Measurements from ENCODE around the gene MALAT1.

MALAT1 gene

DNA sequence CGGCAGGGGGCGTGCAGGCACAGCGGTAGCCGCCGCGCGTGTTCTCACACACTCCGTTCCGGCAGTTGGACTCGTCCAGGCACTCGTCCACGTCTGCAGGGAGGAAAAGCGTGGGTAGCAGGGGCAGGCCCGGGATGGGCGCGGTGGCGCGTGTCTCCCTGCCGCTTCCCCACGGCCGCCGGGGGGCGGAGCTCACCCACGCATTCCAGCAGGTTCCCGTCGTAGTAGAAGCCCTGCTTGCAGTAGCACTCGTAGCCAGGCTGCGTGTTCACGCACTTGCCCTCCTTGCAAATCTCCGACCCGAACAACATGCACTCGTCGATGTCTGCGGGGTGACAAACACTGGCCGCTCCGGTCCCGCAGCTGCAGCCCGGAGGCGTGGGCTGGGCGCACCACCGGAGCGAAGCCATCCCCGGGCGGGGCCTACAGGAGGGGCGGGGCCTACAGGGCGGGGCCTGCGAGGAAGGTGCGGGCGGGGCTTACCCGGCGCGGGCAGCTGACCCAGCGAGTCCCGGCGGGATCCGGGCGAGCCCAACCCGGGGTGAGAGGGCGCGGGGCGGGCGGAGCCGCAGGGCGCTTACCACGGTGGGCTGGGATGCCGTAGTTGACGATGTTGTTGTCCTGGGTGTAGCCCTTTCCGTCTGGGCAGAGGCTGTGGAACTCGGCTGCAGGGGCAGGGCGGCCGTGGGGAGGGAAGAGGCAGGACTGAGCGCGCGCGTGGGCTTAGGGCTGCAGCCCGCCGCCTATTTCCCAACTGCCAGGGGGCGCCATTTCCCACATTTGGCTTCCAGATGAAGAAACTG is 41.6 kb downstream of the MALAT1 start:
- peak; percentile 77 for DNase-seq

DNA sequence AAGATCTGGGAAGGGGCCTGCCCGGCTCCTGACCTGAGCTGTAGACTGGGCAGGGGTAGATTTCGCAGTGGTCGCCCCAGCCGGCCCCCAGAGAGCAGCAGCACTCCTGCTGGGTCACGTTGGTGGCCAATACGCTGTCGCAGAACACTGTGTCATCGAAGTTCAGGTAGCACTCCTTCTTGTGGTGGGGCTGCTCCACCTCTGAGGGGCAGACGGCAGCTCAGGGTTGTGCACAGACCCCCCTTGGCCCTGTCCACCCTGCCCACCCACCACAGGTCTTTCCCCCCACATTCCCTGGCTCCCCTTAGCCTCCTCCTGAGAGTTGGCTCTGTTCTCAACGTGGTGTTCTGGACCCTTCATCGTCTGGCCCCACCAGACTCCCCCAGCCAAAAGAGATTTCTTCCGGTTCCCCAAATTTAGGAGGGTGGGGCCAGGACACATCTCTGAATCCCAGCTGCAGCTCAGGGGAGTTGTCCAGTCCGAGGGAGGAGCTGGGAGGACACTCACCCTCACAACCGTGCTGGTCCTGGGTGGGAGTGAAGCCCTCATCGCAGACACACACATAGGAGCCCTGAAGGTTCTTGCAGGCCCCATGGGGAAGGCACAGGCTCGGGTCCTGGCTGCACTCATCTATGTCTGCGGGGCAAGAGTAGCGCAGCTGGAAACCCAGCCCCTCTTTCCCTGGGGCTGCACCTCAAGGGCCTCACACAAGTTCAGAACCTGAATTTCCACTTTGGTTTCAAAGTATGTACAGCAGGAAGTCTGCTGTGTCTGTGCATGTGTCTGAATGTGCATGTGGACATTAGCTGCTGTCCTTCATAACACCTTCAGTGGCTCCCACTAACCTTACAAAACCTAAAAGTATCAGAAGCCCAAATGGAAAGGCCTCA is 42.5 kb downstream of the MALAT1 start:
- DNase-seq: no peak

DNA sequence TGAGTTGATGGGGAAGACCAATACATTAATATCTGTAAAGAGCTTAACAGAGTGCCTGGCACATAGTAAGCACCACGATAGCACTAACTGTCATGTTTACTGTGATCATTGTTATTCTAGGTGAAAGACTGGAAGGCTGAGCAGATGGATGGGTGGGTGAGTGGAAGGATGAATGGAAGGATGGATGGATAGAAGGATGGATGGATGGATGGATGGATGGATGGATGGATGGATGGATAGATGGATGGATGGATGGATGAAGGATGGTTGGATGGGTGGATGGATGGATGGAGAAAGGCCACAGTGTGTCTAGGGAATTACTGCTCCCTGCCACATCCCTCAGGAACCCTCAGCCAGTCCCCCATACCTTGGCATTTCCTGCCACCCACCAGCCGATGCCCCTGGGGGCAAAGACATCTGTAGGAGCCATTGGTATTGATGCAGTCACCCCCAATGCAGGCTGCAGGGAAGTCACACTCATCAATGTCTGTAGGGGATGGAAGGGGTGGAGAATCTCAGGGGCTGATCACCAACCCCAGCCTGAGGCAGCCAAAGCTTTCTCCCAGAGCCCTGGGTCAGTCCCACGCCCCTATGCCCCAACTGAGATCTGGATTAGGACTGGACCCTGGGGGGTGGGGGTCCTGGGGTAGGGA is 44.0 kb downstream of the MALAT1 start:
- DNase-seq: no peak

DNA sequence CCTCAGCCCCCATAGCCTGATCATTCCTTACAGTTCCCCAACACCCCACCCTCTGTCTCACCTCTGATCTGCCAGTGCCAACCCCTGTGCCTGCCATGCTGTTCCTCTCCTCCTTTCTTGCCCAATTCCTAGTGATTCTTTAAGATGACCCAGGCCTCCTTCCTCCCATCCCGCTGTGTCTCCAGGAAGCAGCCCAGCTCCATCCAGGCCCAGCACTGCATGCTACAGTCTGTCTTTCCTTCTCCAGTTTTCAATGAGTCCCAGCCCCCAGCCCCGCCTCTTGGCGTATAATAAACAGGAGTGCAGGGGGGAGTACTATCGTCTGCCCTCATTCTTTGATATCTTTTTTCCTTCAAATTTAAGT is 47.0 kb downstream of the MALAT1 start:
- DNase-seq: no peak

DNA sequence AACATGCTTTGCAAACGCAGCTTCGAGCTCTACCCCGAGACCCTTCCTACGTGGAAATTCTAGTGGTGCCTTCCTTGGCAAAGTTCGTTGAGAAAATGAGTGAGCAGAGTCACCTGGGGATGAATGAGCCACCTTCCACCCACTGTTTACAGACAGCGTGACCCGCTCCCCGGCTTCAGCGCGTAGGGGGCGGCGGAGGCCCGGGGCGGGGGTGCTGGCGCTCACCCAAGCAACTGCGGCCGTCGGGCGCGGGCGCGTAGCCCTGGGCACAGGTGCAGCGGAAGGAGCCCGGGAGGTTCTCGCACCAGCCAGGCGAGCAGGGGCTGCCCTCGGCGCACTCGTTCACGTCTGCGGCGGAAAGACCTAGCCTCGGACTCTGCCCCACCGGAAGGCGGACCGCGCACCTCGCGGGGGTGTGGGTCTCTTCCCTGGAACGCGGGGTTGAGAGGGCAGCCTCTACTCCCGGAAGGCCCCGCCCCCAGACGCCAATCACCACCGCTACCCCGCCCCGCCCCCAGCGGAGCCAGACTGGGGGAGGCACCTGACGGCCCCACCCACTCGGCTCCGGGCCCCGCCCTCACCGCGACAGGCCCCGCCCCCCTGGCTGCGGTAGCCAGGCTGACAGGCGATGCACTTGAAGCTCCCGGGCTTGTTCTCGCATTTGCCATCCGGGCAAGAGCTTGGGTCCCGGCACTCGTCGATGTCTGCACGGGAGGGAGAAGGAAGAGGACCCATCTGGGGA is 47.5 kb downstream of the MALAT1 start:
- DNase-seq: peak; percentile 97

DNA sequence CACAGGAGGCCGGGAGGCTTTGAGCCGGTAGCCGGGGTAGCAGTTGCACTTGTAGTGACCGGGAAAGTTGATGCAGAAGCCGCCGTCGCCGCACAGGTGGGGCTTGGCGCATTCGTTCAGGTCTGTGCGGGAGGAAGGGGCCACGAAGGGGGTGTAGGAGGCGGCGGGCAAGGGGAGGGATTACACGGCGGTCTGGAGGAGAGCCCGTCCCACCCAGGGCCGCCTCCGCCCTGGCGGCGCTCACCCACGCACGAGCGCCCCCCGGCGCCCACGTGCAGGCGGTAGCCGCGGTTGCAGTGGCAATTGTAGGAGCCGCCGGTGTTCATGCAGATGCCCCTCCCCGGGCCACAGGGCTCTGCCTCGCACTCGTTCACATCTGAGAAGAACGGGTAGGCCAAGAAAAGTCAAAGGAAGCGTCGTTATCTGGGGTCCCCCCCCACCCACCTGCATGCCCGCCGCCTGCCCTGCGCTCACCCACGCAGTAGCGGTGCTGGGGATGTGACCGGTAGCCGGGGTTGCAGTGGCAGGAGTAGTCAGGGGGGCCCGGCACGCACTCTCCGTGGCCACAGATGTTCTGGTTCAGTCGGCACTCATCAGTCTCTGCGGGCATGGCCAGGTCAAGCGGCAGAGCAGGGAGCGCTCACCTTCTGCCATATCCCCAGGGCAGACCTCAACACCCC is 48.7 kb downstream of the MALAT1 start:
- DNase-seq: no peak

DNA sequence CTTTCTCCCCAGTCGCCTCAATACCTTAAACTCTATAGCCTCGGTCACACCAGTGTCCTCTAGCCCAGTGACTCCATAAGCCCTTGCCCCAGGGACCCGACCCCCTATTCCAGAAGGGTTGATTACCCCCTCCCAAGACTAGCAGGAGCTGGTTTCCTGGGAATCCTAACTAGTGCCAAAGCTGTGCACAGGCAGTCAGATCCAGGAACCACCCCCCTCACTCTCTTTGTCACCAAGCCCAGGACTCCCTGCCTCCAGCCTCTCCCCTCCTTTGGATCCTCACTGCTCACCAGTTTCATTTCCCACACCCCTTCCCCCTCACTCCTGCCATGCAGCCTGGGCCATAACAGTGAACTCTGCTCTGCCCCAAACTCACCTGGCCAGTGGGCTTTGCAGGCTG is 49.5 kb downstream of the MALAT1 start:
- DNase-seq: no peak

DNA sequence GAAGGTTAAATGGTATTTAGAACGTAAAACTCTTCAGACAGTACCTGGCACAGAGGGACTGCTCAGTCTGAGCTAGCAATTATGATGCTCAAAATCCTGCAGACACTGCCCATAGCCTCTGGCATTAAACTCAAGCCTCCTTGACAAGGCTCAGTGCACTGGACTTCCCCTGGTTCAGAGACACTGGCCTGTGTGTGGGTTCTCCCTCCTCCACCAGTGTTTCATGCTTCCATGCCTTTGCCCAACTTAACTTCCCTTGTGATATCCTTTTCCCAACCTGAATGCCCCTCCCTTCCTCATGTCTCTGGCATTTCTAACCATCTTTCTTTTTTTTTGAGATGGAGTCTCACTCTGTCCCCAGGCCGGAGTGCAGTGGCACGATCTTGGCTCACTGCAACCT is 50.3 kb downstream of the MALAT1 start:
- no peak for DNase-seq

DNA sequence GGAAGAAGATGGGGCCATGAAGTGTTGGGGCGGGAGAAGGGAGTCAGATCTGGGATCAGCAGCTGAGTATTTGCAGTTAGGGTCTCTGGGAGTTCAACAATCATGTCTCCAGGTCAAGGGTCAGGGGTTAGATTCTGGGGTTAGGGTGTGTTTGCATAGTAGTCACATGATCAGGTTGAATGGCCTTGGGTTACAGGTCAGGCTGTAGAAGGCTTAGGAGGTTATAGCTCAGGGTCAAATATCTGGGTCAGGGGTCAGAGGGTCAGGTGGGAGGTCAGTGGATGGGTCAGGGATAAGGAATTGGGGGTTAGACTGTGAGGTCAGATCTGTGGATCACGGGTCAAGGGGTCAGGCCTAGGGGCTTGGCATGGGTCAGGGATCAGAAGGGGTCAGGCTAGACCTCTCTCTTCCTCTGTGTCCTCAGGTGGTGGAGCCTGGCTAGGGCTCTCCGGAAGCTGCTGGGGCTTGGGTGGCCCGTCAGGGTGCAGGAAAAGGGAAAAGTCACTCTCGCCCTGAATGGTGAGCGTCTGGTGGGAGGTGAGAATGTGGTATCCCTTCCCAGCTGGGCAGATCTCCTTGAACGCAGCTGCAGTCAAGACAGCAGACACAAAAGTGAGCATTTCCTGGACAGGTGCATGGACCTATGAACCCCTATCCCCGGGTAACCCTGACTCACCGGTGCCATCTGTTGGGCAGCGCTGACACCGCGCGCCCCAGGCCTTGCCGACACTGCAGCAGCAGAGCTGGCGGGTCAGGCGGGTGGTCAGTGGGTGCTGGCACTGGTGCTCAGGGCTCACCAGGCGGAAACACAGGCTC is 52.9 kb downstream of the MALAT1 start:
- no peak for DNase-seq

DNA sequence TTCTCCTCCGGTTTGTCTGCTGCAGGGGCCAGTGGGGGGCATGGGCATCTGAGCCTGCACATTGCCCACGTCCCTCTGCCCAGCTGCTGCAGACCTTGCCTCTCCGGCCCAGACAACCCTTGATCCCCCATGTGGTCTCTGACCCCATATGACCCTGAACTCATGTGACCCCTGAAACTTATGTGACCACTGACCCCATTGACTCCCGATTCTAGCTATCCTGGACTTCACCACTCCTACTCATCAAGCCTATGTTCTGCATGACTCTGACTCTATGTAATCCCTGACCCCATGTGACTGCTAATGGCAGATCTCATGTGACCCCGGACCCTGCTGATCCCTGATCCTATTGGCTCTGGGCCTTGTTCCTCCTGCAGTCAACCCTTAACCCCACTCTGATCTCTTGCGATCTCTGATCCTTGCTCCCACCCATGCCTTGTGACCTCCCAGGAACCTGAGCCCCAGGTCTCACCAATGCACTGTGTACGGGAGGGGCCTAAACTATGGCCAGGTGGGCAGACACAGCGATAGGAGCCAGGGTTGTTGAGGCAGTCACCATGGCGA is 53.6 kb downstream of the MALAT1 start:
- DNase-seq: no peak

DNA sequence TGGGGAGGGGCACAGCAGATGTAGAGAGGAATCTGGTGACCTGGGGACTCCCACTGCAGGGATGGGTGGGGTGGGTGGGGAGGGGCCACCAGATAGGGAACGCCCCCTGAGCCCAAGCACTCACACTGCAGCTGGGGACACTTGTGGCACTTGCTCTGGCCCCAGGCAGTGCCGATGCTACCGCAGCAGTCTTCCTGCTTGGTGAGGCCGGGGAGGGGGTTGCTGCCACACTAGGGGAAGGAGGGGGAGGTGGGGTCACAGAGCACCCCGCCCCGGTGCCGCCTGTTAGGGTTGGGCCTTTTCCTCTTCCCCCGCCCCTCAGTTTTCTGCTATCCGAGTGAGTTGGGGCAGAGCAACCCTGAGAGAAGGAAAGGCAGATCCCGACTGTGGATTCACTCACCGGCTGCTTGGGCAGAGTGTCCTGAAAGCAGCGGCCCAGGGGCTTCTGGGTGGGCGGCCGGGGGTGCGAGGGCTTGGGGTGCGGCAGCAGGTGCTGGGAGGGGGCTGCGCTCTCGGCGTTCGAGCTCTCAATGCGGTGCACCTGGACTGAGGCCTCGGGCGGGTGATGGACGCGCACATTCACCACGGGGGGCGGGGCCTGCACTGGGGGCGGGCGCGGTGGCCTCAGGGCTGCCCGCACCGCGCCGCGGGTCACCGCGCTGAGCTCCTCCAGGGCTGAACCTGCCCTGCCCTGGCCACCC is 54.6 kb downstream of the MALAT1 start:
- DNase-seq: peak; percentile 58

DNA sequence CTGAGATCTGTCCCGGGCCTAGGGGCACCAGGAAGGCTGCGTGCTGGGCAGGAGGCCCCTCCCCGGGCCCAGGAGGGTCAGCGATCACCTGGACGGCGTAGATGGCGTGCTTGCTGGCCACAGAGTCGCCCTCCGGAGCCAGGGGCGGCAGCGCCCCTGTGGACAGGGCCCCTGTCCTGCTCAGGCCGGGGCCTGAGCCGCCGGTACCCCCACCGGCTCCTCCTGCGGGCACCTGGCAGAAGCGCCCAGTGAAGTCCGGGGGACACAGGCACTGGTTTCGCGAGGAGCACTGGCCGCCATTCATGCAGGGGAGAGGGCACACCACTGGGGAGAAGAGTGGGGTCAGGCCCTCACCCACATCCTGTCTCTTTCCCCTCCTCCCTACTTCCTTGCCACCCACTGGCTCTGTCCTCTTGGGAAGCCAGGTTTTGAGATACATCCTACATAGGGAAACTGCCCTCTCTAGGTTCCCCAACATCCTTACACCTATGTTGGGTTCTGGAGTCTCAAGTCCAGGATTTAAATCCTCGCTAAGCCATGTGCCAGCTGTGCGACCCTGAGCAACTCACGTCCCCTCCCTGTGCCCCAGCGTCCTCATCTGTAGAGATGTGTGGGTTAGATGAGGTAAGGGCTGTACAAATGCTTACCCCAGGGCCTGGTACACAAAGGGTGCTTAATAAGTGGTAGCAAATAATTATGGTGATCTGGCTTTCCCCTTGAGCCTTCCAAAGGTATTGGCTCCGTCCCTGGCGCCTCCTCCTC is 55.4 kb downstream of the MALAT1 start:
- no peak for DNase-seq

DNA sequence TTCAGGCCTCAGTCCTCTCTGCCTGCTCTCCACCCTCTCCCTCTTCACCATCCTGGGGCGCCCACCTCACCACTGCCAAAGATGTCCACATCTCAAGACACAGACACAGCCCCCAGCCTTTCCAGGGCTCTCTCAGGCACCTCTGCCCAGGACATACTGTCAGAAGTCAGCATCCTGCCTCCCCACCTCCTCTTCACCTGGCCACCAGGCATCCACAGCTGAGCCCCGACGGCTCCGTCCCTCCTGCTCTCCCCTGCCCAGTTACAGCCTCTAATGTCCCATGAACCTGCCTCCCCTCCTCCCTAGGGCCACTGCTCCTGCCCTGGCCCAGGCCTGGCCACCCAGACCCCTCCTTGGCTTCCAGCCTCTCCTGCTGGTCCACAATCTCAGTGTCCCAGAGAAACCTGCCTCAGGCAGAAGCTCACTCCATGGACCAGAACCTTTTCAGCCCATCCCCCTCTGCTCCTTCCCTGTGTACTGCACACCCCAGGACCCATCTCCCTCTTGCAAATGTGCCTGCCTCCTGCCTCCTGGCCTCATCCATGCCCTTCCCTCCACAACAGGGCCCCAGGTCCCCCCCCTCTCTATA is 56.1 kb downstream of the MALAT1 start:
- DNase-seq: no peak

DNA sequence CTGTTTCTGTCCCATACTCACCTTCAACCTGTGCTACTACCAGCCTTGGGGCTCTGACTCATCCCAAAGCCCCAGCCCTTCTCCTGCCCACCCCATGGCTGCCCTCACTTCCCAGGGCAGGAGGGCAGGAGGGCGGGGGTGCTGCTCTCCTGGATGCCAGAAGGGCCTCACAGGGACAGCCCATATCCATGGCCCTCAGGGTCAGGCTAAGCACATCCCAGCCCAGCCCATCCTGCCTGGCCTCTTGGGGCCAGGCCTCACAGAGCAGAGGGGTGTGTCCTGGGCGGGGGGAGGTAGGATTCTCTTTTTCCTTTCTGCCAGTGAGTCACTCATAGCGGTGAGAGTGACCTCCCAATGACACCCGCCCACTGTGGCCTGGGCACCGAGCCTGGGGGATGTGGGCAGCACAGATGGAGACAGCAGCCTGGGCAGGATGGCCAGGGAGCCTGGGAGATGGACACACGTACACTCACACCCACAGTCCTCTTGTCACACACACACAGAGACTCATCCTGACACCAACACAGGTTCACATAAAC is 56.9 kb downstream of the MALAT1 start:
- no peak for DNase-seq

Measured in activated CD4-positive, alpha-beta T cell treated with anti-CD3 and anti-CD28 coated beads for 1 hour (primary cell).